Measurements from ENCODE around the gene NDUFAF2. TPM values are rescaled to one million over a fixed set of nuclear protein-coding genes. Genes with fewer than 3 reads are reported as not detected.

Gene NDUFAF2
- total RNA-seq, 1 donor from 2014 or later = 33.1 TPM

DNA sequence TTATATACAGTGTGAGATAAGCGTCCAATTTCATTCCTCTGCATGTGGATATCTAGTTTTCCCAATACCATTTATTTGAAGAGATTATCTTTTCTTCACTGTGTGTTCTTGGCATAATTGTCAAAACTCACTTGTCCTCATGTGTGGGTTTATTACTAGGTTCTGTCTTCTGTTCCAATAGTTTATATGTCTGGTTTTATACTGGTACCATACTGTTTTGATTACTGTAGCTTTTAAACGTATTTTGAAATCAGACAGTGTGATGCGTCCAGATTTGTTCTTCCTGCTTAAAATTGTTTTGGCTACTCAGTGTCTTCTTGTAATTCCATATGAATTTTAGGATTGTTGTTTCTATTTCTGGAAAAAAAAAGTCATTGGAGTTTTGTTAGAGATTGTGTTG is 10.2 kb downstream of the NDUFAF2 start:
- no peaks in the 10 kb centered on the region for H3K9me3 ChIP-seq
- intact Hi-C loops (cut with DNase I) = no loop called here
- H3K27ac ChIP-seq = no peak overlapping the region
- H3K4me3 ChIP-seq = no peak overlapping the region
- no peaks in the 10 kb centered on the region for H3K4me1 ChIP-seq
- H3K27me3 ChIP-seq = no peaks in the 10 kb centered on the region
- DNase-seq (ENCODE audit: extremely low spot score in 2 of 2) = no peak
- no peaks in the 10 kb centered on the region for H3K36me3 ChIP-seq
- TF ChIP-seq, protein P1, sequence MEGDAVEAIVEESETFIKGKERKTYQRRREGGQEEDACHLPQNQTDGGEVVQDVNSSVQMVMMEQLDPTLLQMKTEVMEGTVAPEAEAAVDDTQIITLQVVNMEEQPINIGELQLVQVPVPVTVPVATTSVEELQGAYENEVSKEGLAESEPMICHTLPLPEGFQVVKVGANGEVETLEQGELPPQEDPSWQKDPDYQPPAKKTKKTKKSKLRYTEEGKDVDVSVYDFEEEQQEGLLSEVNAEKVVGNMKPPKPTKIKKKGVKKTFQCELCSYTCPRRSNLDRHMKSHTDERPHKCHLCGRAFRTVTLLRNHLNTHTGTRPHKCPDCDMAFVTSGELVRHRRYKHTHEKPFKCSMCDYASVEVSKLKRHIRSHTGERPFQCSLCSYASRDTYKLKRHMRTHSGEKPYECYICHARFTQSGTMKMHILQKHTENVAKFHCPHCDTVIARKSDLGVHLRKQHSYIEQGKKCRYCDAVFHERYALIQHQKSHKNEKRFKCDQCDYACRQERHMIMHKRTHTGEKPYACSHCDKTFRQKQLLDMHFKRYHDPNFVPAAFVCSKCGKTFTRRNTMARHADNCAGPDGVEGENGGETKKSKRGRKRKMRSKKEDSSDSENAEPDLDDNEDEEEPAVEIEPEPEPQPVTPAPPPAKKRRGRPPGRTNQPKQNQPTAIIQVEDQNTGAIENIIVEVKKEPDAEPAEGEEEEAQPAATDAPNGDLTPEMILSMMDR (IDR thresholded peaks at IDR 0.05) = no peak
- TF ChIP-seq POLR2AphosphoS5 (IDR thresholded peaks at IDR 0.05; ENCODE audit: insufficient read depth in 1 of 2, low read depth in 1 of 2) (no peak), POLR2A (IDR thresholded peaks at IDR 0.05) (no peak)

DNA sequence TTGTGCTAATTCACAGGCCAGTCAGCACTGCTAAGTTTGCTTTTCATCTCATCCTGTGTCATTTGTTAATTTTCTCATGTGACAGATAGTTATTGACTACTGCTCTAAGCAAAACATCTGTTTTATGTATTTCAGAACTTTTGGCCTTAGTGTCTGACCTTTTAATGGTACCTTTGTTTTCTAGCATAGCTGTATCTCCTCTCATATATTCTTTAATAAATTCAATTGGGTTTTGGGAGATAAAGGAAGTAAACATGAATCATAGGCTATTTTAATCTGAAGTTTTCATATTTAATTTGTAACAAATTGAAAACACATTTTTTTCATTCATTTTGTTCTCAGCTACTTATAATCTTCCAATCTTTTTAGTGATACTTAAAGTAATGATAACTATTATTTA is 13.1 kb downstream of the NDUFAF2 start:
- Histone ChIP-seq H3K36me3 (no peaks in the 10 kb centered on the region), H3K27me3 (no peaks in the 10 kb centered on the region), H3K27ac (no peak overlapping the region), H3K4me3 (no peak overlapping the region), H3K9me3 (no peaks in the 10 kb centered on the region), H3K4me1 (no peaks in the 10 kb centered on the region)
- no peak for DNase-seq (ENCODE audit: extremely low spot score in 2 of 2)
- TF ChIP-seq POLR2A (IDR thresholded peaks at IDR 0.05) (no peak), POLR2AphosphoS5 (IDR thresholded peaks at IDR 0.05; ENCODE audit: insufficient read depth in 1 of 2, low read depth in 1 of 2) (no peak)
- TF ChIP-seq, protein P1 (IDR thresholded peaks at IDR 0.05) = no peak
- intact Hi-C loops (cut with DNase I) = no loop called here

DNA sequence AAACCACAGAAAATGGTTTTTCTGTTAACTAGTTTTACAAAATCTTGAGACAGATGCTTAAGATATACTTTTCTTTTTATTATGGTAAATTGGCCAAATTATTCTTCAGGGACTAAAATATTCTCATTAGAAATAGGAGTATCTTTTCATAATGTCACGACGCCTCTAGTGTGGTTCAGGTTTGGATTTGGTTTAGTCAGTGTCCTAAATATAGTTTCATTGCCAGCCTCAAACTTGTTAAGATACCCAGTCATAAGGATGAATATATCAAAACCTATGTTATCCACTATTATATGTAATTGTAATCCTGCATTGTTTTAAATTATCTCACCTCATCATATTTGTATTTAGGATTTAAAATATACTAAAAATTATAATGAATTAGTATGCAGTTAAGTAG is 13.7 kb downstream of the NDUFAF2 start:
- Histone ChIP-seq H3K27ac (no peak overlapping the region), H3K27me3 (no peaks in the 10 kb centered on the region), H3K4me1 (no peaks in the 10 kb centered on the region), H3K9me3 (no peaks in the 10 kb centered on the region), H3K4me3 (no peak overlapping the region), H3K36me3 (no peaks in the 10 kb centered on the region)
- no peak for DNase-seq (ENCODE audit: extremely low spot score in 2 of 2)
- TF ChIP-seq, protein P1 (IDR thresholded peaks at IDR 0.05) = no peak
- no peak for TF ChIP-seq POLR2AphosphoS5 (IDR thresholded peaks at IDR 0.05; ENCODE audit: insufficient read depth in 1 of 2, low read depth in 1 of 2)
- no peak for TF ChIP-seq POLR2A (IDR thresholded peaks at IDR 0.05)
- intact Hi-C loops (cut with DNase I) = no loop called here

DNA sequence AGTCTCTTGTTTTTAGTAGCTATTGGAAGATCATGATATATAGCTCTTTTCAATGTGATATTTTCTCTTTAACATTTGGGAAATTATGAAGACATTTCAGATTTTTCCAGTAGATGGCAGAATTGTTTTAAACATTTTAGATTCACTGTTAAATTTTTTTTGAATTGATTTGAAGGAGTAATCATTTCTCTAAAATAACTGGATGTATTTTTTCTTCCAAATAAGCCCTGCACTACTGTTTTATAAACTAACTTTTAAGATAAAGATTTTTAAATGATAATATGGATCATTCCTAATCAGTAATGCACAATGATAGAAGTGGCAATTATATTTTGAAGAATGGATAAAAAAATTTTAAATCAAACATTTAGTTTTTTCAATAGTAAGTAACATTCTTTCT is 14.2 kb downstream of the NDUFAF2 start:
- no peak for DNase-seq (ENCODE audit: extremely low spot score in 2 of 2)
- Histone ChIP-seq H3K27me3 (no peaks in the 10 kb centered on the region), H3K9me3 (no peaks in the 10 kb centered on the region), H3K27ac (no peak overlapping the region), H3K36me3 (no peaks in the 10 kb centered on the region), H3K4me3 (no peak overlapping the region), H3K4me1 (no peaks in the 10 kb centered on the region)
- intact Hi-C loops (cut with DNase I) = no loop called here
- TF ChIP-seq POLR2A (IDR thresholded peaks at IDR 0.05) = no peak
- TF ChIP-seq, protein P1 (IDR thresholded peaks at IDR 0.05) = peak in 1 of 3 experiments; percentile 12

DNA sequence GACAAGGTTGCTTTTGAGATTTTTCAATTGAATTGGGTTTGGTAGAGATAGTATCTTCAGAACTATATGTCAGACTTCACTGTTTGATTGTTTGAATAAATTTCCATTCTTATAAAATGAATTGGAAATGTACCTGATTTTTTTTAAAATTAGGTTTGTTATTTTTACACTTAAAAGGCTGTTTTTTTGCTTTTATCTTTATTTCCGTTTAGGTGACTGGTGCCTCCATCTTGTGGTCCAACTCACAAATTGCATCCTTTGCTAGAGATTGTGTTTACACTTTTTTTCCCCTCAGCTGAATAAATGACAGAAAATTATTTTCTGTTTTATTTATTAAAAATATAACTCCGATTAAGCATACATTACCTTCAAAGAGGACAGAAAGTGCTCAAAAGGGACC is 15.6 kb downstream of the NDUFAF2 start:
- no peak for TF ChIP-seq POLR2A (IDR thresholded peaks at IDR 0.05)
- no peak for TF ChIP-seq POLR2AphosphoS5 (IDR thresholded peaks at IDR 0.05; ENCODE audit: insufficient read depth in 1 of 2, low read depth in 1 of 2)
- TF ChIP-seq, protein P1 (IDR thresholded peaks at IDR 0.05) = no peak
- Histone ChIP-seq H3K36me3 (no peaks in the 10 kb centered on the region), H3K27ac (no peak overlapping the region), H3K4me3 (no peak overlapping the region), H3K27me3 (no peaks in the 10 kb centered on the region), H3K4me1 (no peaks in the 10 kb centered on the region), H3K9me3 (no peaks in the 10 kb centered on the region)
- DNase-seq (ENCODE audit: extremely low spot score in 2 of 2) = no peak
- intact Hi-C loops (cut with DNase I) = no loop called here
